Hindlimb muscle (tissue), 1 donor: ENCODE results near the gene CHIA. TPM values are rescaled to one million over a fixed set of nuclear protein-coding genes. Genes with fewer than 3 reads are reported as not detected.

Experiments
- DNase-seq: peaks from one replicate; pipeline ENCODE4 v3.0.0-alpha.2; 2013
- polyA plus RNA-seq: library from polyadenylated mRNA; unstranded; fragments of 120-200 nt; gene quantifications from one replicate; pipeline ENCODE4 v1.2.1, GENCODE V29; 2013; ENCODE audit not compliant: insufficient read length

CHIA gene
- polyA plus RNA-seq, 1 donor: not detected

DNA sequence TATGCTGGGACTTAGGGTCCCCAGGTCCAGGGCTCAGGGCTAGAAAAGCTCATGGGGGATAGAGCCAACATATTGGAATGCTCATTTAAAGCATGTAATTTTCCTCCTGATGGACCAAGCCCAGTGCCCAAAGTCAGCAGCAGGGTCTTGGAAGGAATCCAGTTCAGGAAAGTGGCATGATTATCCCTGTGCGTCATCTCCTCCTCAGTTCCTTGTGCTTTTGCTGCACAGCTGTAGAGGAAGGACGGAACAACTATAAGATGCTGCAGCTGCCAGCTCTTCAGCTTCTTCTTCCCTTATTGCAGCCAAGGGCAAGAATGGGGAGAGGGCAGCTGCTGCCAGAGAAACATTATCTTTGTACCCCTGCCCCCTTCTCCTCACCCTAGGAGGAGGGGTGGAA lies 78.5 kb downstream of the CHIA start:
- DNase-seq: no peak

GRCh38 chr1:111369645-111370044 lies 79.0 kb downstream of the CHIA start:
- DNase-seq: no peak

Other genes starting within 250 kb of the CHIA start
- 41.9 TPM for gene DRAM2, start 150.8 kb upstream of the CHIA start, polyA plus RNA-seq
- 23.7 TPM for gene CEPT1, start 150.6 kb upstream of the CHIA start, polyA plus RNA-seq
- 2.8 TPM for gene DENND2D, start 90.2 kb upstream of the CHIA start, polyA plus RNA-seq
- not detected for gene CHI3L2, start 63.1 kb upstream of the CHIA start, polyA plus RNA-seq
- gene OVGP1, start 136.9 kb downstream of the CHIA start, polyA plus RNA-seq: 1.4 TPM
- gene WDR77, start 158.4 kb downstream of the CHIA start, polyA plus RNA-seq: 35.6 TPM
- gene ATP5PB, start 158.6 kb downstream of the CHIA start, polyA plus RNA-seq: 265 TPM
- 3.9 TPM for gene C1orf162, start 183.1 kb downstream of the CHIA start, polyA plus RNA-seq
- gene ADORA3, start 212.8 kb downstream of the CHIA start, polyA plus RNA-seq: 1.2 TPM
- gene TMIGD3, start 212.8 kb downstream of the CHIA start, polyA plus RNA-seq: 0.27 TPM